H9 (cell line): ENCODE measurements around the gene DPYSL3. TPM values are rescaled to one million over a fixed set of nuclear protein-coding genes. Genes with fewer than 3 reads are reported as not detected.
A peak's percentile ranks its signal among the peaks of the same experiment; 100 is the strongest.

Experiments used
- DNase-seq: peaks from one replicate; pipeline ENCODE4 v3.0.0-alpha.2; 2017
- H2AFZ ChIP-seq: one replicate; pipeline ENCODE4 v1.6.1; 2013; ENCODE audit warnings: mild to moderate bottlenecking, low read length, control low read depth, moderate library complexity
- H2AK5ac ChIP-seq: 2 replicates; pipeline ENCODE4 v1.6.1; 2013; ENCODE audit warnings: low read length, control low read depth, mixed read lengths; ENCODE audit not compliant: insufficient read length
- H2BK120ac ChIP-seq: one replicate; pipeline ENCODE4 v1.6.1; 2013; ENCODE audit warnings: low read depth, mild to moderate bottlenecking, low read length, control low read depth, inconsistent platforms; ENCODE audit not compliant: poor library complexity, severe bottlenecking
- H2BK12ac ChIP-seq: 2 replicates; pipeline ENCODE4 v1.6.1; 2013; ENCODE audit warnings: low read length, control low read depth, mixed read lengths, low read depth; ENCODE audit not compliant: insufficient read length
- H2BK15ac ChIP-seq: 2 replicates; pipeline ENCODE4 v1.6.1; 2013; ENCODE audit warnings: low read depth, low read length, control low read depth
- H2BK20ac ChIP-seq: one replicate; pipeline ENCODE4 v1.6.1; 2013; ENCODE audit warnings: low read depth, mild to moderate bottlenecking, low read length, control low read depth, inconsistent platforms; ENCODE audit not compliant: poor library complexity, severe bottlenecking
- H2BK5ac ChIP-seq: 2 replicates; pipeline ENCODE4 v1.6.1; 2013; ENCODE audit warnings: low read length, control low read depth, mixed read lengths; ENCODE audit not compliant: insufficient read length
- H3K14ac ChIP-seq: 2 replicates; pipeline ENCODE4 v1.6.1; 2013; ENCODE audit warnings: low read length, control low read depth; ENCODE audit not compliant: insufficient read depth
- H3K18ac ChIP-seq: 2 replicates; pipeline ENCODE4 v1.6.1; 2013; ENCODE audit warnings: low read depth, mild to moderate bottlenecking, mixed read lengths, low read length, control low read depth; ENCODE audit not compliant: insufficient read length
- H3K23ac ChIP-seq: 2 replicates; pipeline ENCODE4 v1.6.1; 2013; ENCODE audit warnings: low read length, control low read depth, mixed read lengths, low read depth; ENCODE audit not compliant: insufficient read length
- H3K23me2 ChIP-seq: 2 replicates; pipeline ENCODE4 v1.6.1; 2013; ENCODE audit warnings: low read depth, mild to moderate bottlenecking, mixed read lengths, low read length, control low read depth; ENCODE audit not compliant: insufficient read length, poor library complexity, severe bottlenecking
- H3K27ac ChIP-seq: 2 replicates; pipeline ENCODE4 v1.5.1; 2013; ENCODE audit warnings: low read length, control low read depth, mixed read lengths, low read depth; ENCODE audit not compliant: insufficient read length
- H3K27me3 ChIP-seq: 2 replicates; pipeline ENCODE4 v1.6.1; 2013; ENCODE audit warnings: low read length, control low read depth, inconsistent platforms; ENCODE audit not compliant: insufficient read depth
- H3K4ac ChIP-seq: 2 replicates; pipeline ENCODE4 v1.6.1; 2013; ENCODE audit warnings: low read depth, mild to moderate bottlenecking, control low read depth, inconsistent platforms, low read length, moderate library complexity
- H3K4me1 ChIP-seq: 2 replicates; pipeline ENCODE4 v1.6.1; 2013; ENCODE audit warnings: low read length, control low read depth, inconsistent platforms; ENCODE audit not compliant: insufficient read depth
- H3K4me2 ChIP-seq: 2 replicates; pipeline ENCODE4 v1.6.1; 2013; ENCODE audit warnings: low read length, control low read depth, mixed read lengths; ENCODE audit not compliant: insufficient read length, insufficient read depth
- H3K56ac ChIP-seq: 2 replicates; pipeline ENCODE4 v1.6.1; 2013; ENCODE audit warnings: low read depth, mild to moderate bottlenecking, mixed read lengths, low read length, control low read depth; ENCODE audit not compliant: insufficient read length
- H3K79me1 ChIP-seq: 2 replicates; pipeline ENCODE4 v1.6.1; 2013; ENCODE audit warnings: low read depth, mild to moderate bottlenecking, moderate library complexity, low read length, control low read depth, inconsistent platforms; ENCODE audit not compliant: insufficient read depth, poor library complexity, severe bottlenecking
- H3K79me2 ChIP-seq: 2 replicates; pipeline ENCODE4 v1.6.1; 2013; ENCODE audit warnings: low read length, control low read depth, inconsistent platforms; ENCODE audit not compliant: insufficient read depth
- H3K9ac ChIP-seq: 2 replicates; pipeline ENCODE4 v1.6.1; 2013; ENCODE audit warnings: low read length, control low read depth, mixed read lengths; ENCODE audit not compliant: insufficient read length; ENCODE audit errors: extremely low read depth
- H3K9me3 ChIP-seq: one replicate; pipeline ENCODE4 v1.6.1; 2013; ENCODE audit warnings: low read depth, low read length, inconsistent platforms; ENCODE audit not compliant: control insufficient read depth
- H3T11ph ChIP-seq: one replicate; pipeline ENCODE4 v1.6.1; 2013; ENCODE audit warnings: mild to moderate bottlenecking, low read length, control low read depth, inconsistent platforms
- H4K20me1 ChIP-seq: one replicate; pipeline ENCODE4 v1.6.1; 2013; ENCODE audit not compliant: control insufficient read depth, insufficient read length, insufficient read depth
- H4K5ac ChIP-seq: 2 replicates; pipeline ENCODE4 v1.6.1; 2013; ENCODE audit warnings: low read depth, mild to moderate bottlenecking, mixed read lengths, low read length, control low read depth; ENCODE audit not compliant: insufficient read length
- H4K8ac ChIP-seq: replicated peaks from 2 replicates; pipeline ENCODE4 v1.6.1; 2013; ENCODE audit warnings: low read length, control low read depth, mixed read lengths, low read depth; ENCODE audit not compliant: insufficient read length
- H4K91ac ChIP-seq: 2 replicates; pipeline ENCODE4 v1.6.1; 2013; ENCODE audit warnings: low read depth, mild to moderate bottlenecking, moderate library complexity, mixed read lengths, low read length, control low read depth; ENCODE audit not compliant: insufficient read length
- H3K27ac Mint-ChIP-seq, 3 experiments: 2 replicates in 2 of 3; 3 replicates in 1 of 3; pipeline ENCODE4 v1.8.0; 2020 to 2021; ENCODE audit warnings: mixed read lengths in 3 of 3, mild to moderate bottlenecking in 1 of 3, moderate library complexity in 1 of 3
- H3K27me3 Mint-ChIP-seq: 2 replicates; pipeline ENCODE4 v1.8.0; 2021; ENCODE audit warnings: low read depth, mild to moderate bottlenecking, moderate library complexity, mixed read lengths
- H3K36me3 Mint-ChIP-seq, 3 experiments: 2 replicates in 2 of 3; 3 replicates in 1 of 3; pipeline ENCODE4 v1.8.0; 2020 to 2021; ENCODE audit warnings: low read depth in 3 of 3, mixed read lengths in 3 of 3; ENCODE audit not compliant: insufficient read depth in 1 of 3
- H3K4me1 Mint-ChIP-seq, 2 experiments: 2 replicates each; pipeline ENCODE4 v1.8.0; 2020; ENCODE audit warnings: mixed read lengths in 2 of 2
- H3K4me3 Mint-ChIP-seq, 2 experiments: 2 replicates in 1 of 2; 3 replicates in 1 of 2; pipeline ENCODE4 v1.8.0; 2020 to 2021; ENCODE audit warnings: mild to moderate bottlenecking in 2 of 2, mixed read lengths in 2 of 2, moderate library complexity in 1 of 2
- H3K9me3 Mint-ChIP-seq, 2 experiments: 2 replicates in 1 of 2; 3 replicates in 1 of 2; pipeline ENCODE4 v1.8.0; 2020; ENCODE audit warnings: mild to moderate bottlenecking in 2 of 2, mixed read lengths in 2 of 2, moderate library complexity in 1 of 2
- WGBS: extraction: QIAGEN DNeasy Blood & Tissue Kit; methylation state at CpG from one replicate; pipeline ENCODE4 v1.1.7; 2013; ENCODE audit warnings: missing lambda C conversion rate, low lambda C conversion rate, mixed read lengths; ENCODE audit not compliant: insufficient read length; ENCODE audit errors: extremely low coverage; 5-methylcytosine and 5-hydroxymethylcytosine counted together
- total RNA-seq: library from RNA; stranded (reverse); gene quantifications from 2 replicates; pipeline ENCODE4 v1.2.1, GENCODE V29; 2021
- TF ChIP-seq, protein P1 (sequence below): fragments of 200-600 bp; sonication (generic); conservative IDR thresholded peaks from 3 replicates; pipeline ENCODE4 v1.8.0; 2021; ENCODE audit warnings: antibody characterized with exemption, mild to moderate bottlenecking

DPYSL3 gene
- total RNA-seq, 1 experiment from 2014 or later, result 515 TPM

- Histone ChIP-seq H2BK12ac (no peak overlapping the region), H3K18ac (no peak overlapping the region), H4K8ac (no peak overlapping the region), H2AK5ac (no peak overlapping the region), H3K79me1 (no peaks in the 10 kb centered on the region), H3K23me2 (peaks cover 16% of the 10 kb centered on the region), H3K9me3 (no peaks in the 10 kb centered on the region), H2BK120ac (no peak overlapping the region), H3K9ac (no peak overlapping the region), H3T11ph (no peak overlapping the region), H3K4ac (no peak overlapping the region), H2BK5ac (no peak overlapping the region), H2AFZ (no peak overlapping the region), H3K4me1 (no peaks in the 10 kb centered on the region; the same call in 1 of the 2 replicates), H2BK15ac (no peak overlapping the region), H2BK20ac (no peak overlapping the region), H4K5ac (no peak overlapping the region), H4K20me1 (peaks cover 2% of the 10 kb centered on the region), H3K4me2 (peak overlapping the region; percentile 72), H3K27ac (no peak overlapping the region), H3K27me3 (peaks cover 7% of the 10 kb centered on the region; the same call in 1 of the 2 replicates), H4K91ac (no peak overlapping the region), H3K23ac (no peak overlapping the region), H3K14ac (no peak overlapping the region), H3K56ac (no peak overlapping the region), H3K79me2 (peaks cover 9% of the 10 kb centered on the region; the same call in 1 of the 2 replicates)
- Mint-ChIP-seq H3K27me3 (peaks cover 24% of the 10 kb centered on the region), H3K27ac (peak overlapping the region in 1 of 3 experiments; percentile 48; a peak in 1 of 7 replicates), H3K9me3 (peaks cover 0 to 4% of the 10 kb centered on the region in 2 experiments; a peak in 1 of 5 replicates), H3K36me3 (peaks cover 2 to 16% (median 4%) of the 10 kb centered on the region in 3 experiments; a peak in 6 of 7 replicates), H3K4me1 (peaks cover 36 to 51% of the 10 kb centered on the region in 2 experiments), H3K4me3 (peak overlapping the region; percentile 87 to 97)
- TF ChIP-seq, protein P1, sequence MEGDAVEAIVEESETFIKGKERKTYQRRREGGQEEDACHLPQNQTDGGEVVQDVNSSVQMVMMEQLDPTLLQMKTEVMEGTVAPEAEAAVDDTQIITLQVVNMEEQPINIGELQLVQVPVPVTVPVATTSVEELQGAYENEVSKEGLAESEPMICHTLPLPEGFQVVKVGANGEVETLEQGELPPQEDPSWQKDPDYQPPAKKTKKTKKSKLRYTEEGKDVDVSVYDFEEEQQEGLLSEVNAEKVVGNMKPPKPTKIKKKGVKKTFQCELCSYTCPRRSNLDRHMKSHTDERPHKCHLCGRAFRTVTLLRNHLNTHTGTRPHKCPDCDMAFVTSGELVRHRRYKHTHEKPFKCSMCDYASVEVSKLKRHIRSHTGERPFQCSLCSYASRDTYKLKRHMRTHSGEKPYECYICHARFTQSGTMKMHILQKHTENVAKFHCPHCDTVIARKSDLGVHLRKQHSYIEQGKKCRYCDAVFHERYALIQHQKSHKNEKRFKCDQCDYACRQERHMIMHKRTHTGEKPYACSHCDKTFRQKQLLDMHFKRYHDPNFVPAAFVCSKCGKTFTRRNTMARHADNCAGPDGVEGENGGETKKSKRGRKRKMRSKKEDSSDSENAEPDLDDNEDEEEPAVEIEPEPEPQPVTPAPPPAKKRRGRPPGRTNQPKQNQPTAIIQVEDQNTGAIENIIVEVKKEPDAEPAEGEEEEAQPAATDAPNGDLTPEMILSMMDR, result no peak
- DNase-seq, result no peak
- no CpG with 5 or more reads among the region's 7 CpGs for WGBS
These were observed 2.3 kb downstream of the DPYSL3 start for GRCh38 chr5:147507480-147508126.
